Keratinocyte (primary cell): Measurements from ENCODE around the gene CREB3L1. TPM values are rescaled to one million over a fixed set of nuclear protein-coding genes. Genes with fewer than 3 reads are reported as not detected.

Experiments
- DNase-seq: peaks from one replicate; pipeline ENCODE4 v3.0.0-alpha.2; 2011; ENCODE audit warnings: low read depth, missing footprints, low spot score
- FAIRE-seq: peaks from 2 replicates; lab custom pipeline; 2011; peaks lifted over from hg19 to GRCh38; lab: Jason Lieb, UNC
- H2AFZ ChIP-seq: 2 replicates; pipeline ENCODE4 v1.6.0; 2012; ENCODE audit warnings: low read length, control low read depth, inconsistent platforms; ENCODE audit not compliant: control insufficient read depth
- H3K27ac ChIP-seq: 2 replicates; pipeline ENCODE4 v1.5.1; 2011; ENCODE audit warnings: low read length; ENCODE audit not compliant: control insufficient read depth, insufficient read depth
- H3K27me3 ChIP-seq: 3 replicates; pipeline ENCODE4 v1.6.0; 2011; ENCODE audit warnings: low read length; ENCODE audit not compliant: control insufficient read depth, insufficient read depth; ENCODE audit errors: extremely low read depth
- H3K36me3 ChIP-seq, 2 experiments: 2 replicates in 1 of 2; 3 replicates in 1 of 2; pipeline ENCODE4 v1.5.1; 2011; ENCODE audit warnings: low read length in 2 of 2, mild to moderate bottlenecking in 1 of 2; ENCODE audit not compliant: control insufficient read depth in 2 of 2, insufficient read depth in 2 of 2; ENCODE audit errors: extremely low read depth in 1 of 2
- H3K4me1 ChIP-seq: 3 replicates; pipeline ENCODE4 v1.5.1; 2011; ENCODE audit warnings: low read length; ENCODE audit not compliant: control insufficient read depth, insufficient read depth; ENCODE audit errors: extremely low read depth
- H3K4me2 ChIP-seq: 3 replicates; pipeline ENCODE4 v1.6.0; 2011; ENCODE audit warnings: low read depth, low read length; ENCODE audit not compliant: control insufficient read depth, insufficient read depth; ENCODE audit errors: extremely low read depth
- H3K4me3 ChIP-seq, 3 experiments: fragments of 200-600 bp in 1 of 3; sonication (generic) in 1 of 3; 2 replicates in 2 of 3; 3 replicates in 1 of 3; pipeline ENCODE4 v1.5.1; 2011 to 2016; ENCODE audit warnings: low read length in 3 of 3, mild to moderate bottlenecking in 3 of 3, control low read depth in 2 of 3, inconsistent platforms in 1 of 3, low read depth in 1 of 3, mixed read lengths in 1 of 3, mixed run types in 1 of 3, moderate library complexity in 1 of 3; ENCODE audit not compliant: control insufficient read depth in 2 of 3, insufficient read depth in 2 of 3; ENCODE audit errors: extremely low read depth in 1 of 3
- H3K79me2 ChIP-seq: 2 replicates; pipeline ENCODE4 v1.6.0; 2012; ENCODE audit warnings: low read length; ENCODE audit not compliant: control insufficient read depth, insufficient read depth
- H3K9ac ChIP-seq: 3 replicates; pipeline ENCODE4 v1.6.0; 2011; ENCODE audit warnings: low read length; ENCODE audit not compliant: control insufficient read depth, insufficient read depth; ENCODE audit errors: extremely low read depth
- H3K9me1 ChIP-seq: 3 replicates; pipeline ENCODE4 v1.6.0; 2011; ENCODE audit warnings: low read length; ENCODE audit not compliant: control insufficient read depth, insufficient read depth; ENCODE audit errors: extremely low read depth
- H3K9me3 ChIP-seq: 2 replicates; pipeline ENCODE4 v1.5.1; 2012; ENCODE audit warnings: low read depth, low read length; ENCODE audit not compliant: control insufficient read depth
- H4K20me1 ChIP-seq: 3 replicates; pipeline ENCODE4 v1.6.0; 2011; ENCODE audit warnings: low read length; ENCODE audit not compliant: control insufficient read depth, insufficient read depth; ENCODE audit errors: extremely low read depth
- CTCF ChIP-seq, 3 experiments: IDR thresholded peaks in 1 of 3; conservative IDR thresholded peaks in 1 of 3; optimal IDR thresholded peaks in 1 of 3; 2 replicates in 2 of 3; 3 replicates in 1 of 3; pipeline versions ENCODE3 to v1.5.1; 2011; ENCODE audit warnings: low read length in 3 of 3, mild to moderate bottlenecking in 3 of 3, moderate library complexity in 2 of 3, control low read depth in 1 of 3, inconsistent platforms in 1 of 3; ENCODE audit not compliant: insufficient read depth in 2 of 3; ENCODE audit errors: extremely low read depth in 1 of 3
- EZH2 ChIP-seq: IDR thresholded peaks from one replicate; pipeline ENCODE4 v1.6.1; 2012; ENCODE audit warnings: inconsistent platforms, mild to moderate bottlenecking, low read length, moderate library complexity
- dilution Hi-C: fragments of 300-500 bp; cut with MboI; formaldehyde crosslinking; loops from one replicate; pipeline ENCODE4 v1.7.0; 2020; ENCODE audit warnings: low sequenced_read_pairs; ENCODE audit not compliant: extremely low pct_ligation_motif_present
- polyA plus RNA-seq, 5 experiments: library from polyadenylated mRNA; depleted of rRNA in 3 of 5; stranded (reverse) in 3 of 5; stranded (forward) in 1 of 5; unstranded in 1 of 5; fragments of >200 nt; gene quantifications; 1 replicate in 1 of 5; 2 replicates in 3 of 5; 3 replicates in 1 of 5; pipeline versions ENCODE4 v1.2.1 to v1.2.3, GENCODE V29; 2011 to 2012; ENCODE audit warnings: missing spikeins in 2 of 5, low read depth in 1 of 5, low replicate concordance in 1 of 5

Gene CREB3L1
- polyA plus RNA-seq, 1 donor (not counting 4 experiments of a cell fraction or from before 2014, with no cell fraction given), result not detected

GRCh38 chr11:46240861-46241260 lies 36.6 kb upstream of the CREB3L1 start:
- H2AFZ ChIP-seq, result no peak overlapping the region
- no peak overlapping the region for H3K9ac ChIP-seq
- H3K36me3 ChIP-seq, result no peaks in the 10 kb centered on the region
- no peak overlapping the region for H3K27ac ChIP-seq
- H3K27me3 ChIP-seq, result no peaks in the 10 kb centered on the region
- H3K4me2 ChIP-seq, result no peak overlapping the region
- no peaks in the 10 kb centered on the region for H3K79me2 ChIP-seq
- H3K9me3 ChIP-seq, result no peaks in the 10 kb centered on the region
- dilution Hi-C loops, result no loop called here
- H3K4me1 ChIP-seq, result peaks cover 46% of the 10 kb centered on the region
- no peak for TF ChIP-seq EZH2
- no peak for TF ChIP-seq CTCF (optimal IDR thresholded peaks at IDR 0.05 in 1 of 3, IDR thresholded peaks at IDR 0.05 in 1 of 3, conservative IDR thresholded peaks at IDR 0.05 in 1 of 3; ENCODE audit: extremely low read depth in 1 of 3, insufficient read depth in 2 of 3, low read length in 3 of 3)
- no peak overlapping the region for H3K4me3 ChIP-seq
- no peaks in the 10 kb centered on the region for H3K9me1 ChIP-seq
- DNase-seq, result no peak
- H4K20me1 ChIP-seq, result no peaks in the 10 kb centered on the region
- FAIRE-seq, result no peak

- peak overlapping the region; percentile 99 for H3K27ac ChIP-seq
- H3K36me3 ChIP-seq, result no peaks in the 10 kb centered on the region
- peak overlapping the region; percentile 96 for H3K9ac ChIP-seq
- H2AFZ ChIP-seq, result peak overlapping the region; percentile 42
- no peak for FAIRE-seq
- dilution Hi-C loops, result no loop called here
- peaks cover 49% of the 10 kb centered on the region for H3K4me1 ChIP-seq
- no peaks in the 10 kb centered on the region for H3K79me2 ChIP-seq
- no peak for DNase-seq
- H3K27me3 ChIP-seq, result no peaks in the 10 kb centered on the region
- H4K20me1 ChIP-seq, result no peaks in the 10 kb centered on the region
- H3K4me2 ChIP-seq, result peak overlapping the region; percentile 100
- H3K9me3 ChIP-seq, result no peaks in the 10 kb centered on the region
- TF ChIP-seq CTCF (optimal IDR thresholded peaks at IDR 0.05 in 1 of 3, IDR thresholded peaks at IDR 0.05 in 1 of 3, conservative IDR thresholded peaks at IDR 0.05 in 1 of 3; ENCODE audit: extremely low read depth in 1 of 3, insufficient read depth in 2 of 3, low read length in 3 of 3), result no peak
- no peak for TF ChIP-seq EZH2
- peak overlapping the region; percentile 40 to 89 (median 75) for H3K4me3 ChIP-seq
- H3K9me1 ChIP-seq, result no peaks in the 10 kb centered on the region
These were observed 35.2 kb upstream of the CREB3L1 start for GRCh38 chr11:46242041-46242951.
